PFSK-1 (cell line): ENCODE data around the gene KRTAP10-8.

Experiments used
- FOXP2 ChIP-seq: optimal IDR thresholded peaks from 2 replicates; pipeline ENCODE3; 2011; ENCODE audit warnings: borderline replicate concordance, control low read depth, inconsistent platforms; ENCODE audit not compliant: insufficient read depth; ENCODE audit errors: extremely low read length, extremely low read depth
- POLR2AphosphoS5 ChIP-seq: IDR thresholded peaks from 2 replicates; pipeline ENCODE4 v1.6.1; 2012; ENCODE audit warnings: low read depth, mild to moderate bottlenecking, control low read depth, low read length, moderate library complexity
- SIN3A ChIP-seq: IDR thresholded peaks from 2 replicates; pipeline ENCODE4 v1.6.1; 2012; ENCODE audit warnings: mild to moderate bottlenecking, low read length, moderate library complexity, borderline replicate concordance; ENCODE audit not compliant: insufficient read depth
- TAF1 ChIP-seq: IDR thresholded peaks from 2 replicates; pipeline ENCODE4 v1.6.1; 2012; ENCODE audit warnings: low read length, control low read depth, borderline replicate concordance; ENCODE audit not compliant: insufficient read depth
- TF ChIP-seq, protein P1 (sequence below), 2 experiments: IDR thresholded peaks; 2 replicates each; pipeline versions ENCODE4 v1.6.1 to v1.8.0; 2011 to 2012; ENCODE audit warnings: low read depth in 2 of 2, low read length in 2 of 2, control low read depth in 1 of 2, inconsistent platforms in 1 of 2, mild to moderate bottlenecking in 1 of 2, moderate library complexity in 1 of 2; ENCODE audit not compliant: insufficient read depth in 1 of 2

DNA sequence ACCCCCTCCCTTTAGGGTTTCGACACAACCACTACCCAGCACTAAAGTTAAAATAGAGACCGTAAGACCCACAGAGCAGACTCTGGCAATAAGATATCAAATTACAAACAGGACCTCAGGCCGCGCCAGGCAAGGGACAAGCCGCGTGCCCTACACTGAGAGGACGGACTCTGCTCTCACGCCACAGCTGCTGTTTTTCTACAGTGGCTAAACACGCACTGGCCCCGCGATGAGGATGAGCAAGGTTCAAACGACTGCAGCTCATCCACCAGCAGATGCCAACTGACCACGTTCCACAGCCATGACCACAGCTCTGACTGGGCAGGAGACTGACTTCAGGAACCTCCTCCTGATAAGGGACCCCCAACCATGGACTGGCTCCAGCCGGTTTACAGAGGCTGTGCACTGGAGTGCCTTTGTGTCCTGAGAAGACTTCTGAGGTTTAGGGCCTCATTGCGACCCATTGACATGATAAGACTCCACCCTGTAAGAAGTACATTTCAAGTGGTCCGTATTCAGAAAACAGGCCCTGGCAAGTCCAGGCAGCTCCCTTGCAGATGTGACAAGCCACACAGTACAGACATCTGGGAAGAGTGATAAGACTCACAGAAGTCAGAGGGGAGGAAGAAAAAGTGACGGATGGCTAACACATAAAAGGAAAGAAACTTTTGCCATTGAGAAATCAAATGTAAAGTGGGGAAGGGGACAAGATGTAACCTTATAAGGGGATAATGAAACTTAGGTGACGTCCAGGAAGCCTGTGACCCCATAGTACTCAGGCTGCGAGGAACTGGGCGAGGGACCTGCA, 18.1 kb upstream of the KRTAP10-8 start:
- TF ChIP-seq SIN3A (no peak), POLR2AphosphoS5 (no peak), TAF1 (no peak), FOXP2 (no peak)
- TF ChIP-seq, protein P1, sequence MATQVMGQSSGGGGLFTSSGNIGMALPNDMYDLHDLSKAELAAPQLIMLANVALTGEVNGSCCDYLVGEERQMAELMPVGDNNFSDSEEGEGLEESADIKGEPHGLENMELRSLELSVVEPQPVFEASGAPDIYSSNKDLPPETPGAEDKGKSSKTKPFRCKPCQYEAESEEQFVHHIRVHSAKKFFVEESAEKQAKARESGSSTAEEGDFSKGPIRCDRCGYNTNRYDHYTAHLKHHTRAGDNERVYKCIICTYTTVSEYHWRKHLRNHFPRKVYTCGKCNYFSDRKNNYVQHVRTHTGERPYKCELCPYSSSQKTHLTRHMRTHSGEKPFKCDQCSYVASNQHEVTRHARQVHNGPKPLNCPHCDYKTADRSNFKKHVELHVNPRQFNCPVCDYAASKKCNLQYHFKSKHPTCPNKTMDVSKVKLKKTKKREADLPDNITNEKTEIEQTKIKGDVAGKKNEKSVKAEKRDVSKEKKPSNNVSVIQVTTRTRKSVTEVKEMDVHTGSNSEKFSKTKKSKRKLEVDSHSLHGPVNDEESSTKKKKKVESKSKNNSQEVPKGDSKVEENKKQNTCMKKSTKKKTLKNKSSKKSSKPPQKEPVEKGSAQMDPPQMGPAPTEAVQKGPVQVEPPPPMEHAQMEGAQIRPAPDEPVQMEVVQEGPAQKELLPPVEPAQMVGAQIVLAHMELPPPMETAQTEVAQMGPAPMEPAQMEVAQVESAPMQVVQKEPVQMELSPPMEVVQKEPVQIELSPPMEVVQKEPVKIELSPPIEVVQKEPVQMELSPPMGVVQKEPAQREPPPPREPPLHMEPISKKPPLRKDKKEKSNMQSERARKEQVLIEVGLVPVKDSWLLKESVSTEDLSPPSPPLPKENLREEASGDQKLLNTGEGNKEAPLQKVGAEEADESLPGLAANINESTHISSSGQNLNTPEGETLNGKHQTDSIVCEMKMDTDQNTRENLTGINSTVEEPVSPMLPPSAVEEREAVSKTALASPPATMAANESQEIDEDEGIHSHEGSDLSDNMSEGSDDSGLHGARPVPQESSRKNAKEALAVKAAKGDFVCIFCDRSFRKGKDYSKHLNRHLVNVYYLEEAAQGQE (IDR thresholded peaks at IDR 0.05; ENCODE audit: insufficient read depth in 1 of 2, low read depth in 2 of 2, low read length in 2 of 2) = no peak
